HepG2 (cell line): Measurements from ENCODE around the gene HYDIN. TPM values are rescaled to one million over a fixed set of nuclear protein-coding genes. Genes with fewer than 3 reads are reported as not detected.
A peak's percentile ranks its signal among the peaks of the same experiment; 100 is the strongest.

Source experiments
- ATAC-seq: fragments of 200-7000 bp; cut with Tn5 transposase; 3 replicates; pipeline ENCODE4 v1.9.1; 2020; ENCODE audit warnings: mild to moderate bottlenecking, moderate library complexity
- BruUV-seq: library from RNA; stranded (reverse); fragments of 400-500 nt; replicated peaks from 2 replicates; lab custom pipeline; 2021; lab: Mats Ljungman, UMichigan
- CTCF ChIA-PET: fragments of 300-600 bp; formaldehyde crosslinking; extraction: SDS; loops from one replicate; lab custom pipeline; 2021; ENCODE audit warnings: low total read pairs, inconsistent platforms, low intra/inter-chr PET ratio; lab: Yijun Ruan, JAX
- POLR2A ChIA-PET: fragments of 350-600 bp; sonication (Branson Sonifier 250); formaldehyde crosslinking; loops from one replicate; lab custom pipeline; 2020; ENCODE audit warnings: antibody characterized with exemption, inconsistent platforms; lab: Yijun Ruan, JAX
- DNase-seq: peaks from one replicate; pipeline ENCODE4 v3.0.0-alpha.2; 2015; ENCODE audit warnings: low spot score
- FAIRE-seq: peaks from 3 replicates; lab custom pipeline; 2011; peaks lifted over from hg19 to GRCh38; lab: Jason Lieb, UNC
- H2AFZ ChIP-seq: one replicate; pipeline ENCODE4 v1.6.1; 2011; ENCODE audit warnings: low read length, inconsistent platforms
- H3K27ac ChIP-seq: fragments of 300-600 bp; 3 replicates; pipeline ENCODE4 v1.8.0; 2011; ENCODE audit warnings: mixed run types, mild to moderate bottlenecking, mixed read lengths, low read length, inconsistent platforms; ENCODE audit not compliant: insufficient read depth; ENCODE audit errors: extremely low read length
- H3K27me3 ChIP-seq, 2 experiments: fragments of 200-600 bp in 1 of 2; 2 replicates in 1 of 2; 3 replicates in 1 of 2; pipeline versions ENCODE4 v1.6.0 to v1.8.0; 2011; ENCODE audit warnings: low read length in 2 of 2, mild to moderate bottlenecking in 2 of 2, moderate library complexity in 2 of 2, inconsistent platforms in 1 of 2; ENCODE audit not compliant: insufficient read depth in 2 of 2, control insufficient read depth in 1 of 2
- H3K36me3 ChIP-seq, 2 experiments: fragments of 200-600 bp in 1 of 2; replicated peaks in 1 of 2; 2 replicates in 1 of 2; 3 replicates in 1 of 2; pipeline versions ENCODE4 v1.5.1 to v1.8.0; 2011; ENCODE audit warnings: low read length in 2 of 2, inconsistent platforms in 1 of 2; ENCODE audit not compliant: insufficient read depth in 2 of 2, control insufficient read depth in 1 of 2
- H3K4me1 ChIP-seq: 2 replicates; pipeline ENCODE4 v1.5.1; 2012; ENCODE audit warnings: low read length, inconsistent platforms; ENCODE audit not compliant: insufficient read depth
- H3K4me2 ChIP-seq: 2 replicates; pipeline ENCODE4 v1.6.0; 2011; ENCODE audit warnings: low read depth, low read length, inconsistent platforms
- H3K4me3 ChIP-seq, 3 experiments: fragments of 200-600 bp in 1 of 3; sonication (generic), shearing (Covaris generic) in 1 of 3; replicated peaks in 1 of 3; 2 replicates each; pipeline ENCODE4 v1.5.1; 2011 to 2016; ENCODE audit warnings: low read length in 3 of 3, inconsistent platforms in 2 of 3, low read depth in 2 of 3, mild to moderate bottlenecking in 2 of 3, control low read depth in 1 of 3, mixed read lengths in 1 of 3; ENCODE audit not compliant: insufficient read depth in 1 of 3
- H3K79me2 ChIP-seq: one replicate; pipeline ENCODE4 v1.6.1; 2011; ENCODE audit warnings: low read length, inconsistent platforms; ENCODE audit not compliant: insufficient read depth
- H3K9ac ChIP-seq: 2 replicates; pipeline ENCODE4 v1.6.0; 2011; ENCODE audit warnings: mild to moderate bottlenecking, low read depth, low read length, inconsistent platforms; ENCODE audit not compliant: insufficient read depth
- H3K9me3 ChIP-seq: 2 replicates; pipeline ENCODE4 v1.5.1; 2012; ENCODE audit warnings: mild to moderate bottlenecking, low read length
- H4K20me1 ChIP-seq: 2 replicates; pipeline ENCODE4 v1.6.0; 2011; ENCODE audit warnings: inconsistent platforms, mild to moderate bottlenecking, low read length, moderate library complexity; ENCODE audit not compliant: insufficient read depth
- ARHGAP35 ChIP-seq: sonication (generic); formaldehyde crosslinking; IDR thresholded peaks from 2 replicates; pipeline ENCODE4 v1.9.0; 2022; ENCODE audit warnings: mild to moderate bottlenecking, inconsistent platforms, moderate library complexity, missing genetic modification reagents, borderline replicate concordance
- JARID2 ChIP-seq: sonication (generic); formaldehyde crosslinking; IDR thresholded peaks from 2 replicates; pipeline ENCODE4 v1.8.1; 2023; ENCODE audit warnings: missing genetic modification reagents, inconsistent platforms; ENCODE audit not compliant: insufficient replicate concordance
- KLF6 ChIP-seq: IDR thresholded peaks from 2 replicates; pipeline ENCODE4 v1.8.0; 2016; ENCODE audit warnings: missing biosample characterization, missing genetic modification reagents
- LCORL ChIP-seq, 2 experiments: fragments of 450-650 bp in 1 of 2; sonication (generic) in 1 of 2; formaldehyde crosslinking in 1 of 2; IDR thresholded peaks; 2 replicates each; pipeline versions ENCODE4 v1.5.0 to v1.6.1; 2017 to 2020; ENCODE audit warnings: antibody characterized with exemption in 1 of 2, missing genetic modification reagents in 1 of 2
- ZNF232 ChIP-seq: sonication (generic); formaldehyde crosslinking; IDR thresholded peaks from 2 replicates; pipeline ENCODE4 v1.4.0; 2020; ENCODE audit warnings: missing genetic modification reagents, borderline replicate concordance
- ZNF782 ChIP-seq: sonication (generic); formaldehyde crosslinking; IDR thresholded peaks from 2 replicates; pipeline ENCODE4 v1.4.0; 2020; ENCODE audit warnings: missing genetic modification reagents, mild to moderate bottlenecking, borderline replicate concordance
- WGBS: methylation state at CpG from one replicate; pipeline ENCODE4 v1.1.6; 2017; ENCODE audit warnings: low lambda C conversion rate; 5-methylcytosine and 5-hydroxymethylcytosine counted together
- in situ Hi-C: cut with HindIII; loops from 2 replicates; pipeline ENCODE4 v1.10.0; 2017; ENCODE audit warnings: low pct_unique_long_range_greater_than_20kb; ENCODE audit not compliant: extremely low pct_ligation_motif_present
- intact Hi-C: fragments of 100-400 bp; cut with micrococcal nuclease; formaldehyde crosslinking; loops from one replicate; pipeline ENCODE4 v1.10.0; 2022; ENCODE audit not compliant: unreplicated experiment
- polyA plus RNA-seq, 8 experiments: library from polyadenylated mRNA; depleted of rRNA in 3 of 8; stranded (reverse) in 7 of 8; unstranded in 1 of 8; fragments of >200 nt; fragmentation: Illumina TruSeq in 4 of 8; extraction: Trizol in 4 of 8; gene quantifications; 2 replicates each; pipeline versions ENCODE4 v1.2.1 to v1.2.3, GENCODE V29; 2011 to 2016; ENCODE audit warnings: low read depth in 4 of 8, missing spikeins in 1 of 8, mixed read lengths in 1 of 8; ENCODE audit not compliant: insufficient read depth in 1 of 8
- total RNA-seq, 5 experiments: library from RNA; depleted of rRNA; stranded (reverse); fragments of >200 nt; fragmentation: Illumina TruSeq; extraction: Trizol; gene quantifications; 2 replicates each; pipeline ENCODE4 v1.2.3, GENCODE V29; 2016; ENCODE audit warnings: low read depth in 1 of 5
- TF ChIP-seq, protein P1 (sequence below): sonication (generic); formaldehyde crosslinking; IDR thresholded peaks from 2 replicates; pipeline ENCODE4 v1.5.0; 2020; ENCODE audit warnings: missing genetic modification reagents
- TF ChIP-seq, protein P2 (sequence below): sonication (generic); formaldehyde crosslinking; IDR thresholded peaks from 2 replicates; pipeline ENCODE4 v1.4.0; 2020; ENCODE audit warnings: mild to moderate bottlenecking, missing genetic modification reagents
- TF ChIP-seq, protein P3 (sequence below): sonication (generic); formaldehyde crosslinking; IDR thresholded peaks from 2 replicates; pipeline ENCODE4 v1.4.0; 2020; ENCODE audit warnings: missing genetic modification reagents; ENCODE audit errors: not compliant biosample characterization

The HYDIN gene
- total and polyA plus RNA-seq, 2 of the 13 experiments (the other 11 are each of a cell fraction or from before 2014, with no cell fraction given), result not detected

DNA sequence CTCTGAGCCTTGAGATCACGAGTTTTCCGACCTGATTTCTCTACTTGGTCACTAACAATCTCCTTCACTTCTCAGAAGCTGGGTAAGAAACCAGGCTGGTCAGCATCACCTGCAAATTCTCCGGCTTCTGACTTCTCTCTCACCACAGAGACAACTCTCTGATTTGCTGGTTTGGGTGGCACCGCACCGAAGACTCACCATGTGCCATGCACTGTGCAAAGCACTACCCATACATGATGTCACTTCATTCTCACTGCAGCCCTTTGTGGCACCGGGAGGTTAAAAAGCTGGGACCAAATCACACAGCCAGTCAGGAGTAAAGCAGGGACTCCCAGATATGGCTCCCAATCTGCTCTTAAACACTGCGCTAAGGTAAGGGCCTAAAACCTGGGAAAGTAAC, 430.2 kb downstream of the HYDIN start:
- Histone ChIP-seq H3K9ac (peak overlapping the region; percentile 88), H3K4me3 (peak overlapping the region; percentile 98 to 99 (median 98)), H3K4me1 (peaks cover 37% of the 10 kb centered on the region), H3K27me3 (no peaks in the 10 kb centered on the region; a peak in 1 of 5 replicates), H3K36me3 (peaks cover 0 to 7% of the 10 kb centered on the region in 2 experiments; a peak in 2 of 5 replicates), H4K20me1 (0 out of 2 replicates have a peak, but pooled peaks cover 6% of the 10 kb centered on the region), H3K4me2 (peak overlapping the region; percentile 97), H2AFZ (no peak overlapping the region), H3K27ac (peak overlapping the region; percentile 62), H3K9me3 (peaks cover 11% of the 10 kb centered on the region), H3K79me2 (peaks cover 51% of the 10 kb centered on the region)
- in situ Hi-C loops, result no loop called here
- WGBS, result 2% methylated on average over 7 of the region's 7 CpGs
- DNase-seq (no peak), ATAC-seq (no peak; the same call in 2 of the 3 replicates), FAIRE-seq (no peak)
- ChIA-PET POLR2A (interaction anchor here (1.5 kb wide), 1 partner anchor 75 kb away, joined by 7 read pairs; no protein-coding TSS in a partner anchor), CTCF (no interaction called here)
- intact Hi-C loops, result no loop called here
- no TSS peak for BruUV-seq
- TF ChIP-seq ZNF232 (no peak), JARID2 (CRISPR knock-in tag) (no peak), KLF6 (CRISPR knock-in tag) (0 out of 2 replicates have a peak, but pooled peaks have one; percentile 12), ARHGAP35 (CRISPR knock-in tag) (0 out of 2 replicates have a peak, but pooled peaks have one; percentile 25), ZNF782 (CRISPR knock-in tag) (peak; percentile 15; the same call in 1 of the 2 replicates), LCORL (IDR thresholded peaks at IDR 0.05) (no peak), LCORL (CRISPR knock-in tag; IDR thresholded peaks at IDR 0.05) (peak; percentile 10; the same call in 1 of the 2 replicates)
- TF ChIP-seq, protein P1, sequence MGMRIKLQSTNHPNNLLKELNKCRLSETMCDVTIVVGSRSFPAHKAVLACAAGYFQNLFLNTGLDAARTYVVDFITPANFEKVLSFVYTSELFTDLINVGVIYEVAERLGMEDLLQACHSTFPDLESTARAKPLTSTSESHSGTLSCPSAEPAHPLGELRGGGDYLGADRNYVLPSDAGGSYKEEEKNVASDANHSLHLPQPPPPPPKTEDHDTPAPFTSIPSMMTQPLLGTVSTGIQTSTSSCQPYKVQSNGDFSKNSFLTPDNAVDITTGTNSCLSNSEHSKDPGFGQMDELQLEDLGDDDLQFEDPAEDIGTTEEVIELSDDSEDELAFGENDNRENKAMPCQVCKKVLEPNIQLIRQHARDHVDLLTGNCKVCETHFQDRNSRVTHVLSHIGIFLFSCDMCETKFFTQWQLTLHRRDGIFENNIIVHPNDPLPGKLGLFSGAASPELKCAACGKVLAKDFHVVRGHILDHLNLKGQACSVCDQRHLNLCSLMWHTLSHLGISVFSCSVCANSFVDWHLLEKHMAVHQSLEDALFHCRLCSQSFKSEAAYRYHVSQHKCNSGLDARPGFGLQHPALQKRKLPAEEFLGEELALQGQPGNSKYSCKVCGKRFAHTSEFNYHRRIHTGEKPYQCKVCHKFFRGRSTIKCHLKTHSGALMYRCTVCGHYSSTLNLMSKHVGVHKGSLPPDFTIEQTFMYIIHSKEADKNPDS (CRISPR knock-in tag), result 0 out of 2 replicates have a peak, but pooled peaks have one; percentile 24
- TF ChIP-seq, protein P2, sequence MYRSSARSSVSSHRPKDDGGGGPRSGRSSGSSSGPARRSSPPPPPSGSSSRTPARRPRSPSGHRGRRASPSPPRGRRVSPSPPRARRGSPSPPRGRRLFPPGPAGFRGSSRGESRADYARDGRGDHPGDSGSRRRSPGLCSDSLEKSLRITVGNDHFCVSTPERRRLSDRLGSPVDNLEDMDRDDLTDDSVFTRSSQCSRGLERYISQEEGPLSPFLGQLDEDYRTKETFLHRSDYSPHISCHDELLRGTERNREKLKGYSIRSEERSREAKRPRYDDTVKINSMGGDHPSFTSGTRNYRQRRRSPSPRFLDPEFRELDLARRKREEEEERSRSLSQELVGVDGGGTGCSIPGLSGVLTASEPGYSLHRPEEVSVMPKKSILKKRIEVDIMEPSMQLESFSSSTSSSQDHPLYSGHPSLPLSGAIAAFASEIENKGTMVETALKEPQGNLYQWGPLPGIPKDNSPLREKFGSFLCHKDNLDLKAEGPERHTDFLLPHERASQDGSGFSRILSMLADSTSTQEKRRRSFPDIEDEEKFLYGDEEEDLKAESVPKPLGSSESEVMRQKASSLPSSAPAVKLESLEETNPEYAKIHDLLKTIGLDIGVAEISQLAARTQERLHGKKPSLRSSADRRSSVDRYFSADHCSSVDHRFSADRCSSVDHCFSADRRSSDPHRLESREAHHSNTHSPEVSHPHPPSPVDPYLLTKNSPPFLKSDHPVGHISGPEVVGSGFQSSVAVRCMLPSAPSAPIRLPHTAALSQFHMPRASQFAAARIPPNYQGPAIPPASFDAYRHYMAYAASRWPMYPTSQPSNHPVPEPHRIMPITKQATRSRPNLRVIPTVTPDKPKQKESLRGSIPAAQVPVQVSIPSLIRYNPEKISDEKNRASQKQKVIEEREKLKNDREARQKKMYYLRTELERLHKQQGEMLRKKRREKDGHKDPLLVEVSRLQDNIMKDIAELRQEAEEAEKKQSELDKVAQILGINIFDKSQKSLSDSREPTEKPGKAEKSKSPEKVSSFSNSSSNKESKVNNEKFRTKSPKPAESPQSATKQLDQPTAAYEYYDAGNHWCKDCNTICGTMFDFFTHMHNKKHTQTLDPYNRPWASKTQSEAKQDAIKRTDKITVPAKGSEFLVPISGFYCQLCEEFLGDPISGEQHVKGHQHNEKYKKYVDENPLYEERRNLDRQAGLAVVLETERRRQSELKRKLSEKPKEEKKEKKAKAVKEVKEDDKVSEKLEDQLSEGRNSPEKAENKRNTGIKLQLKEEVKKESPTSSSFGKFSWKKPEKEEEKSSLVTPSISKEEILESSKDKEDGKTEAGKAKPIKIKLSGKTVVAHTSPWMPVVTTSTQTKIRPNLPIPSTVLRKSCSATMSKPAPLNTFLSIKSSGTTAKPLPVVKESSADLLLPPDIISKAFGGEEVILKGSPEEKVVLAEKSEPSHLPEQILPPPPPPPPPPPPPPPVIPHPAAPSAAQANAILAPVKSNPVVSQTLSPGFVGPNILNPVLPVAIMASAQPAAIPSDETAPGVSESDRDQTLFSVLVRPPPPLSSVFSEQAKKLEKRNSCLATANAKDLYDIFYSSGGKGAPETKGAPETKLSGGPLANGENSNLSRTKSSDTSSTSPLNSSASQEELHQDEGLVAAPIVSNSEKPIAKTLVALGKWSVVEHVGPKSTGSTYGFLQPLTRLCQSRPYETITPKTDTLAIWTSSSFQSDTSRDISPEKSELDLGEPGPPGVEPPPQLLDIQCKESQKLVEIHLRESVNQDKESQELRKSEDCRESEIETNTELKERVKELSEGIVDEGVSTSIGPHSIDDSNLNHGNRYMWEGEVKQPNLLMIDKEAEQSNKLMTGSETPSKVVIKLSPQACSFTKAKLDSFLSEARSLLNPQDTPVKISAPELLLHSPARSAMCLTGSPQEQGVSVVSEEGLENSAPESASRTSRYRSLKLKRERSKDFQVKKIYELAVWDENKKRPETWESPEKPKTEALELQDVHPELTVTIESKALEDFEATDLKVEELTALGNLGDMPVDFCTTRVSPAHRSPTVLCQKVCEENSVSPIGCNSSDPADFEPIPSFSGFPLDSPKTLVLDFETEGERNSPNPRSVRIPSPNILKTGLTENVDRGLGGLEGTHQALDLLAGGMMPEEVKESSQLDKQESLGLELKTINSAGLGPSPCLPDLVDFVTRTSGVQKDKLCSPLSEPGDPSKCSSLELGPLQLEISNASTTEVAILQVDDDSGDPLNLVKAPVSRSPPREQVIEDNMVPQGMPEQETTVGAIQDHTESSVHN (CRISPR knock-in tag), result 0 out of 2 replicates have a peak, but pooled peaks have one; percentile 12
- TF ChIP-seq, protein P3, sequence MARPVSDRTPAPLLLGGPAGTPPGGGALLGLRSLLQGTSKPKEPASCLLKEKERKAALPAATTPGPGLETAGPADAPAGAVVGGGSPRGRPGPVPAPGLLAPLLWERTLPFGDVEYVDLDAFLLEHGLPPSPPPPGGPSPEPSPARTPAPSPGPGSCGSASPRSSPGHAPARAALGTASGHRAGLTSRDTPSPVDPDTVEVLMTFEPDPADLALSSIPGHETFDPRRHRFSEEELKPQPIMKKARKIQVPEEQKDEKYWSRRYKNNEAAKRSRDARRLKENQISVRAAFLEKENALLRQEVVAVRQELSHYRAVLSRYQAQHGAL (CRISPR knock-in tag), result peak; percentile 38
